Skeletal muscle cell (primary cell): ENCODE results near the gene ESR2.
"Not testable (repeated sequence)": the region's sequence is repeated elsewhere in the genome, so short reads cannot be mapped to it uniquely, and the experiment has no call there.

Experiments
- DNase-seq: peaks from one replicate; pipeline ENCODE4 v3.0.0-alpha.2; 2010; ENCODE audit warnings: low read depth
- H3K4me3 ChIP-seq: 2 replicates; pipeline ENCODE4 v1.5.1; 2011; ENCODE audit warnings: low read depth, mild to moderate bottlenecking, control low read depth, low read length, moderate library complexity

Gene ESR2

GRCh38 chr14:64062381-64063115 lies 231.6 kb downstream of the ESR2 start:
- H3K4me3 ChIP-seq, result no peak overlapping the region
- DNase-seq, result no peak

GRCh38 chr14:64061706-64062105 lies 232.5 kb downstream of the ESR2 start:
- no peak for DNase-seq
- H3K4me3 ChIP-seq, result no peak overlapping the region

- DNase-seq, result no peak
Measured at GRCh38 chr14:64061115-64061514, 233.1 kb downstream of the ESR2 start.

GRCh38 chr14:64060648-64061096 lies 233.5 kb downstream of the ESR2 start:
- no peak overlapping the region for H3K4me3 ChIP-seq
- no peak for DNase-seq

More at GRCh38 chr14:64061115-64061514, 233.1 kb downstream of the ESR2 start:
- H3K4me3 ChIP-seq, result no peak overlapping the region

GRCh38 chr14:64060199-64060545 lies 234.0 kb downstream of the ESR2 start:
- no peak overlapping the region for H3K4me3 ChIP-seq
- DNase-seq, result no peak

GRCh38 chr14:64059454-64060198 lies 234.5 kb downstream of the ESR2 start:
- no peak for DNase-seq
- no peak overlapping the region for H3K4me3 ChIP-seq

- DNase-seq, result no peak
Measured at GRCh38 chr14:64053694-64054669, 240.2 kb downstream of the ESR2 start.

GRCh38 chr14:64049616-64050381 lies 244.4 kb downstream of the ESR2 start:
- DNase-seq, result no peak
- H3K4me3 ChIP-seq, result no peak overlapping the region

More at GRCh38 chr14:64053694-64054669, 240.2 kb downstream of the ESR2 start:
- H3K4me3 ChIP-seq, result no peak overlapping the region

GRCh38 chr14:64045091-64045490 lies 249.1 kb downstream of the ESR2 start:
- H3K4me3 ChIP-seq, result no peak overlapping the region
- no peak for DNase-seq

GRCh38 chr14:64043296-64043695 lies 250.9 kb downstream of the ESR2 start:
- DNase-seq, H3K4me3 ChIP-seq: not testable (repeated sequence)

- no peak for DNase-seq
- H3K4me3 ChIP-seq, result no peak overlapping the region
Measured at GRCh38 chr14:64040044-64040443, 254.1 kb downstream of the ESR2 start.

- no peak overlapping the region for H3K4me3 ChIP-seq
- DNase-seq, result no peak
Measured at GRCh38 chr14:64038841-64039542, 255.2 kb downstream of the ESR2 start.

GRCh38 chr14:64037869-64038745 lies 256.1 kb downstream of the ESR2 start:
- DNase-seq, H3K4me3 ChIP-seq: not testable (repeated sequence)

GRCh38 chr14:64035143-64035542 lies 259.0 kb downstream of the ESR2 start:
- H3K4me3 ChIP-seq, result no peak overlapping the region
- DNase-seq, result no peak
